HCT116 (cell line): Measurements from ENCODE around the gene FCHSD2. TPM values are rescaled to one million over a fixed set of nuclear protein-coding genes. Genes with fewer than 3 reads are reported as not detected.

Experiments
- ATAC-seq: fragments of 200-7000 bp; cut with Tn5 transposase; 2 replicates; pipeline ENCODE4 v1.9.1; 2020; ENCODE audit warnings: mild to moderate bottlenecking, moderate library complexity
- BruUV-seq: library from RNA; stranded (reverse); fragments of 400-500 nt; replicated peaks from 2 replicates; lab custom pipeline; 2021; lab: Mats Ljungman, UMichigan
- CTCF ChIA-PET: fragments of 300-600 bp; sonication (Branson Sonifier 250); formaldehyde crosslinking; loops from one replicate; lab custom pipeline; 2021; ENCODE audit warnings: antibody characterized with exemption; lab: Charles Lee
- POLR2A ChIA-PET: fragments of 300-600, 350-600 bp; sonication (Branson Sonifier 250); formaldehyde crosslinking; loops from one replicate; lab custom pipeline; 2021; ENCODE audit warnings: antibody characterized with exemption; lab: Charles Lee
- RAD21 ChIA-PET, 2 experiments: fragments of 300-600 bp; sonication (Branson Sonifier 250); formaldehyde crosslinking; loops; one replicate each; lab custom pipeline; 2023; ENCODE audit warnings: low total read pairs in 2 of 2; ENCODE audit not compliant: uncharacterized antibody in 2 of 2, unreplicated experiment in 2 of 2, low non-redundant PET in 1 of 2; lab: Charles Lee
- DNase-seq: peaks from one replicate; pipeline ENCODE4 v3.0.0-alpha.2; 2010; ENCODE audit warnings: low read depth, low spot score
- H2AFZ ChIP-seq: fragments of 200-600 bp; shearing (Covaris generic), sonication (generic); 2 replicates; pipeline ENCODE4 v1.6.1; 2017; ENCODE audit warnings: low read depth, mixed run types, mixed read lengths, antibody characterized with exemption, low read length; ENCODE audit not compliant: poor library complexity, severe bottlenecking
- H3K27ac ChIP-seq: 2 replicates; pipeline ENCODE4 v1.5.1; 2012; ENCODE audit warnings: low read depth, low read length
- H3K27me3 ChIP-seq: fragments of 200-600 bp; sonication (generic); 2 replicates; pipeline ENCODE4 v1.6.1; 2016; ENCODE audit warnings: mixed run types, low read length, mixed read lengths; ENCODE audit not compliant: insufficient read depth
- H3K36me3 ChIP-seq, 2 experiments: fragments of 200-500 bp in 1 of 2; fragments of 200-600 bp in 1 of 2; sonication (Bioruptor generic) in 1 of 2; sonication (generic) in 1 of 2; 2 replicates each; pipeline versions ENCODE4 v1.5.1 to v1.6.1; 2014 to 2016; ENCODE audit warnings: low read length in 2 of 2, inconsistent platforms in 1 of 2, mixed read lengths in 1 of 2, mixed run types in 1 of 2; ENCODE audit not compliant: insufficient read depth in 2 of 2, control insufficient read depth in 1 of 2
- H3K4me1 ChIP-seq, 2 experiments: fragments of 200-600 bp in 1 of 2; sonication (generic) in 1 of 2; 2 replicates each; pipeline versions ENCODE4 v1.5.1 to v1.6.1; 2012 to 2017; ENCODE audit warnings: low read length in 2 of 2, inconsistent platforms in 1 of 2, mild to moderate bottlenecking in 1 of 2, mixed read lengths in 1 of 2, mixed run types in 1 of 2, moderate library complexity in 1 of 2; ENCODE audit not compliant: insufficient read depth in 2 of 2, control insufficient read depth in 1 of 2
- H3K4me2 ChIP-seq: fragments of 200-600 bp; sonication (generic); 2 replicates; pipeline ENCODE4 v1.6.1; 2017; ENCODE audit warnings: mixed run types, low read length, mixed read lengths
- H3K4me3 ChIP-seq, 2 experiments: fragments of 200-600 bp in 1 of 2; sonication (generic) in 1 of 2; replicated peaks in 1 of 2; 2 replicates each; pipeline ENCODE4 v1.5.1; 2011 to 2016; ENCODE audit warnings: low read length in 2 of 2, control low read depth in 1 of 2, low read depth in 1 of 2, mild to moderate bottlenecking in 1 of 2, mixed read lengths in 1 of 2, mixed run types in 1 of 2
- H3K79me2 ChIP-seq: fragments of 200-600 bp; sonication (generic); 2 replicates; pipeline ENCODE4 v1.6.1; 2017; ENCODE audit warnings: mild to moderate bottlenecking, mixed run types, low read length, moderate library complexity, mixed read lengths; ENCODE audit not compliant: insufficient read depth
- H3K9ac ChIP-seq: fragments of 200-600 bp; sonication (generic); 2 replicates; pipeline ENCODE4 v1.6.1; 2016; ENCODE audit warnings: low read length, mixed read lengths
- H3K9me2 ChIP-seq: fragments of 200-600 bp; sonication (generic), shearing (Covaris generic); 2 replicates; pipeline ENCODE4 v1.6.1; 2017; ENCODE audit warnings: mixed run types, mild to moderate bottlenecking, moderate library complexity; ENCODE audit not compliant: insufficient read depth
- H3K9me3 ChIP-seq, 2 experiments: fragments of 200-500 bp in 1 of 2; fragments of 200-600 bp in 1 of 2; sonication (Bioruptor generic) in 1 of 2; sonication (generic) in 1 of 2; 2 replicates each; pipeline ENCODE4 v1.6.1; 2014 to 2017; ENCODE audit warnings: low read length in 2 of 2, mixed read lengths in 2 of 2, inconsistent platforms in 1 of 2, low read depth in 1 of 2, mild to moderate bottlenecking in 1 of 2, mixed run types in 1 of 2, moderate library complexity in 1 of 2; ENCODE audit not compliant: control insufficient read depth in 1 of 2, insufficient read depth in 1 of 2
- H4K20me1 ChIP-seq: fragments of 200-600 bp; sonication (generic), shearing (Covaris generic); 2 replicates; pipeline ENCODE4 v1.6.1; 2017; ENCODE audit warnings: mixed run types, mild to moderate bottlenecking, moderate library complexity; ENCODE audit not compliant: insufficient read depth
- CBX3 ChIP-seq: IDR thresholded peaks from 2 replicates; pipeline ENCODE4 v1.6.1; 2012; ENCODE audit warnings: low read depth
- CEBPB ChIP-seq: IDR thresholded peaks from 2 replicates; pipeline ENCODE4 v1.6.1; 2012; ENCODE audit warnings: low read depth
- EZH2 ChIP-seq: fragments of 200-600 bp; sonication (generic); IDR thresholded peaks from 2 replicates; pipeline ENCODE4 v1.6.1; 2017; ENCODE audit warnings: antibody characterized with exemption, mixed run types
- EZH2phosphoT487 ChIP-seq: fragments of 200-600 bp; IDR thresholded peaks from 2 replicates; pipeline ENCODE4 v1.6.1; 2018; ENCODE audit warnings: antibody characterized with exemption, borderline replicate concordance
- FOSL1 ChIP-seq: IDR thresholded peaks from 2 replicates; pipeline ENCODE4 v1.6.1; 2012; ENCODE audit warnings: low read depth
- SIN3A ChIP-seq: IDR thresholded peaks from 2 replicates; pipeline ENCODE4 v1.6.1; 2012; ENCODE audit warnings: low read depth
- SRF ChIP-seq: IDR thresholded peaks from 2 replicates; pipeline ENCODE4 v1.6.1; 2012; ENCODE audit warnings: low read depth
- TCF7L2 ChIP-seq: IDR thresholded peaks from 2 replicates; pipeline ENCODE4 v1.7.0; 2011; ENCODE audit warnings: borderline replicate concordance, inconsistent platforms; ENCODE audit not compliant: insufficient read depth, insufficient read length; ENCODE audit errors: extremely low read depth
- YY1 ChIP-seq: IDR thresholded peaks from 2 replicates; pipeline ENCODE4 v1.6.1; 2011; ENCODE audit warnings: low read length, low read depth, moderate library complexity, mild to moderate bottlenecking; ENCODE audit not compliant: insufficient replicate concordance; ENCODE audit errors: extremely low read depth
- ZNF274 ChIP-seq: fragments of 200-500 bp; sonication (Bioruptor generic); IDR thresholded peaks from 2 replicates; pipeline ENCODE4 v1.6.1; 2014; ENCODE audit warnings: mild to moderate bottlenecking, low read depth, low read length, inconsistent platforms
- intact Hi-C: fragments of 100-400 bp; cut with micrococcal nuclease; formaldehyde crosslinking; loops from 2 replicates; pipeline ENCODE4 v1.10.0; 2022
- total RNA-seq: library from RNA; stranded (reverse); gene quantifications from one replicate; pipeline ENCODE4 v1.2.1, GENCODE V29; 2021; ENCODE audit not compliant: unreplicated experiment
- TF ChIP-seq, protein P1 (sequence below): IDR thresholded peaks from 2 replicates; pipeline ENCODE4 v1.6.1; 2012

The FCHSD2 gene
- total RNA-seq, 1 experiment from 2014 or later = 15.0 TPM

DNA sequence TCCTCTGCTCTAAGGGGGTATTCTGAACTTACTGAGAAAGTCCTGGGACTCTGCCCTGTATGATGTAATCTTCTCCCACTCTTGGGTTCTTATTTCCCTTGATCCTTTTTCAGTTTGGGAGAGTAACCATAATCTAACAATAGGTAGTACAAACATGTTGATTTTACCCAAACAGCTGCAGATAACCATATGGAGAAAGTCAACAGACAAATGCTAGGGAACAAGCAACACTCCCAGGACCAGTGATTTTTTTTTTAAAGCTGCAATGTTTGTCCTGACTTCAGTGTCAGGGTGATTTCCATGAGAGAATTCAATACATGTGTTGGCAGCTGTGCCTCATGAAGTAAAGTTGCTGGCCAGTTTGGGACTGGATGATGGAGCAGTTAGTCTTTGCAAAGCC lies 156.5 kb downstream of the FCHSD2 start:
- H3K4me3 ChIP-seq = no peak overlapping the region
- DNase-seq = no peak
- H3K36me3 ChIP-seq = no peaks in the 10 kb centered on the region
- no peaks in the 10 kb centered on the region for H3K4me1 ChIP-seq
- H4K20me1 ChIP-seq = no peaks in the 10 kb centered on the region
- BruUV-seq = no TSS peak
- POLR2A ChIA-PET = no interaction called here
- TF ChIP-seq ZNF274 = no peak
- no peak for TF ChIP-seq CEBPB
- TF ChIP-seq YY1 = no peak
- no peak for TF ChIP-seq TCF7L2
- TF ChIP-seq EZH2phosphoT487 = no peak
- TF ChIP-seq EZH2 = no peak
- TF ChIP-seq FOSL1 = no peak
- no peak for TF ChIP-seq SIN3A
- no peak overlapping the region for H3K9ac ChIP-seq
- RAD21 ChIA-PET = no interaction called here
- no peak overlapping the region for H3K27ac ChIP-seq
- H3K9me2 ChIP-seq = no peaks in the 10 kb centered on the region
- no peaks in the 10 kb centered on the region for H3K79me2 ChIP-seq
- no peaks in the 10 kb centered on the region for H3K9me3 ChIP-seq
- no peaks in the 10 kb centered on the region for H3K27me3 ChIP-seq
- no peak overlapping the region for H2AFZ ChIP-seq
- no peak overlapping the region for H3K4me2 ChIP-seq
- CTCF ChIA-PET = no interaction called here
- ATAC-seq = no peak
- intact Hi-C loops = no loop called here

DNA sequence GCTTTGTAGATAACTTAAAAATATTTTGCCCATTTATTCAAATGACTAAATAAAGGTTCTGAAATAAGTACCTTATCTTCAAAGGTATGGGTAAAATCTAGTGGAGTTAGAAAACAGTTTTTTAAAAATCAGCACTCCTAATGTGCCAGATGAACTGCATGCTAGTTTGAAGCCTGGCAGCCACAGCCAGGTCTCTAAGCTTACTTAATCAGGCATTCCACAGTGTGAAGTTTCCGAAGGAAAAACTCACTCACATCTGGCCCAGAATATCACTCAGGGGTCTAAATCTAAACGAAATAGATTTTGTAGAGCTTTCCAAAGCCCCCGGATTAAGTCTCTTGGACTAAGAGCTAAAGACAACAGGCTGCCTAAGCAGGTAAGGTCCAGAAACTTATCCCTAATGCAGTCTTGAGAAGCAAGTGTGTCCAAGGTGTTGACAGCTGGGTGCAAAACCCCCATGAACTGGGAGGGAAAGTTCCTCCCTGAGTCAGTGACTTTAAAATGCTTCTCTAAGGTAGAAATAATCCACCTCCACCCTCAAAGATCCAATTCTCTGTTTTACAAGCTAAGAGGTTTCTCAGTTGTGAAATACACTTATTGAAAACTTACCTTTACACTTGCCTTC lies 157.6 kb downstream of the FCHSD2 start:
- Histone ChIP-seq H3K4me3 (no peak overlapping the region), H3K4me2 (no peak overlapping the region), H3K27me3 (no peaks in the 10 kb centered on the region), H3K36me3 (no peaks in the 10 kb centered on the region), H3K9me2 (no peaks in the 10 kb centered on the region), H2AFZ (no peak overlapping the region), H3K9me3 (no peaks in the 10 kb centered on the region), H3K79me2 (no peaks in the 10 kb centered on the region), H3K9ac (no peak overlapping the region), H3K27ac (no peak overlapping the region), H4K20me1 (no peaks in the 10 kb centered on the region), H3K4me1 (no peaks in the 10 kb centered on the region)
- BruUV-seq = no TSS peak
- no peak for DNase-seq
- intact Hi-C loops = no loop called here
- CTCF ChIA-PET = no interaction called here
- TF ChIP-seq EZH2 (no peak), CBX3 (no peak), TCF7L2 (no peak), SRF (no peak)
- TF ChIP-seq, protein P1, sequence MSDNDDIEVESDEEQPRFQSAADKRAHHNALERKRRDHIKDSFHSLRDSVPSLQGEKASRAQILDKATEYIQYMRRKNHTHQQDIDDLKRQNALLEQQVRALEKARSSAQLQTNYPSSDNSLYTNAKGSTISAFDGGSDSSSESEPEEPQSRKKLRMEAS = no peak
- ATAC-seq = no peak
- RAD21 ChIA-PET = no interaction called here
- POLR2A ChIA-PET = no interaction called here
